GM18873 (cell line): ENCODE data around the gene PRELP.
"Not testable (repeated sequence)": the region's sequence is repeated elsewhere in the genome, so short reads cannot be mapped to it uniquely, and the experiment has no call there.

Experiments
- ATAC-seq: cut with Tn5 transposase; IDR thresholded peaks from one replicate; pipeline ENCODE4 v1.9.1; 2021; ENCODE audit warnings: mild to moderate bottlenecking, moderate library complexity, moderate number of reproducible peaks; ENCODE audit not compliant: unreplicated experiment, low FRiP score

Gene PRELP

DNA sequence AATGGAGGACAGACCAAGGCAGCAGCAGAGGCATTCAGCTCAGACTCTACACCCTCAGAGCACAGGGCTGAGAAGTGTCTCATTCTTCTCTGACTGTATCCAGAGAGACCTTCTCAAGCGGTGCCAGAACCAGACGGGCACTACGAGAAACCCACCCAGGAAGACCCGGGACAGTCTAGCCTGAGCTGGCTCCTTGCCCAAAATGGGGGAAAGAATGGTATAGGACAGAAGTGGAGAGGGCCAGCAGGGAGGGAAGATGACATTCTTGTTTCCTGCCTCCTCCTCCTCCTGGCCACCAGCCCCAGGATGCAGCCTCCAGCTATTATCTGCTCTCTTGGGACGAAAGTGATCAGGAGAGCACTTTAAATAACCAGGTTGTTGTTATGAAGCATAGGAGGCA is 22.6 kb upstream of the PRELP start:
- no peak for ATAC-seq

DNA sequence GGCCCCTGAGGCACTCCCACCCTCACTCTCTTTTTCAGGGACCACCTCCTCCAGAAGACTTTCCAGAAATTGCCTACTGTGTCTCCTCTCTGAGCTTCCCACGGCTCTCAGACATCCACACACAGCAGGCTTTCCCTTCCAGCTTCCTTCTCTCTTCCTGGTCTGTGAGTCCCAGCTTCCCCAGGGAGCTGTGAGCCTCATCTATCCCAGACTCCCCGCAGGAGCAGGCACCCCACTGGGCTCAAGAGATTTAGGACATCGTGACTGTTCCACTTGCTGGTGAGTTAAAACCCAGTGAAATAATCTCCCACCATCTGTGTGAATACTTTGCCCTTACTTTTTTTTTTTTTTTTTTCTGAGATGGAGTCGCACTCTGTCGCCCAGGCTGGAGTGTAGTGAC is 22.0 kb upstream of the PRELP start:
- no peak for ATAC-seq

DNA sequence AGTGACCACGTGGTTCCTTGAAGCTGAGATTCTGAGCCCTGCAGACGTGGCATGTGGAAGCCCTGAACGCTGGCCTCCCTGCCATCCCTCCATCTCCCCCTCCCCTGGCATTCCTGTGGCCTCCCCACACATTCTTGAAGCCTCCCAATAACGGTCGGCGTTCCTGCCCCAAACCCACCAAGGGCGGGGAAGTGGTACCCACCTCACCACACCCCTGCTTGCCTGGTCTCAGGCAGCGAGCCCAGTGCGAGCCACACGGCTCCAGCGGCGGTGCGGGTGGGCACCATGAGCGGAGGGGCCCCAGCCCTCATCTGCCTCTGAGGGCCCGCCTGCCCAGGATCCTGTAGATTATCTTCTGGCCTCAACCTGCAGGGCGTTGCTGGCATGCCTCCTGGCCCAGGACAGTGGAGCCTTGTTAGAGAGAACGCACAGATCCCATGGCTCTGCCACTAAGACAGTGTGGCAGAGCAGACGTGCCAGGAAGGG is 20.6 kb upstream of the PRELP start:
- ATAC-seq: no peak

DNA sequence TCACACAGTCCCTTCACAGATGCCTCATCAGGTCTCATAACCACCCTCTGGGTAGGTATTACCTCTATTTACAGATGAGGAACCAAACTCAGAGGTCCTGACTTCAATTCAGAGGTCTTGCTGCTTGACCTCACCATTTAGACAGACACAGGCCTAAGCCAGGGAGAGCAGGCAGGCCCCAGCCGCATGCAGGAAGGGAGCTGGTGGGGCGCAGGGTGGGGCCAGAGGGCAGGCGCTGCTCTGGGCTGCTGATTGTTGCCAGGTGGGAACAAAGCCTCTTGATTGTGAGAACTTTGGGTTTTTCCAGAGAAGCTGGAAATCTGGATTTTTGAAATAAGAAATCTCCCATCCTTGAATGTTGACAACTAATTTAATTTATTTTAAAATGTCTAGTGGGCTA is 19.9 kb upstream of the PRELP start:
- ATAC-seq: no peak

GRCh38 chr1:203456577-203456976 is 19.0 kb upstream of the PRELP start:
- no peak for ATAC-seq

- no peak for ATAC-seq
Observed at GRCh38 chr1:203458078-203458477, 17.5 kb upstream of the PRELP start.

DNA sequence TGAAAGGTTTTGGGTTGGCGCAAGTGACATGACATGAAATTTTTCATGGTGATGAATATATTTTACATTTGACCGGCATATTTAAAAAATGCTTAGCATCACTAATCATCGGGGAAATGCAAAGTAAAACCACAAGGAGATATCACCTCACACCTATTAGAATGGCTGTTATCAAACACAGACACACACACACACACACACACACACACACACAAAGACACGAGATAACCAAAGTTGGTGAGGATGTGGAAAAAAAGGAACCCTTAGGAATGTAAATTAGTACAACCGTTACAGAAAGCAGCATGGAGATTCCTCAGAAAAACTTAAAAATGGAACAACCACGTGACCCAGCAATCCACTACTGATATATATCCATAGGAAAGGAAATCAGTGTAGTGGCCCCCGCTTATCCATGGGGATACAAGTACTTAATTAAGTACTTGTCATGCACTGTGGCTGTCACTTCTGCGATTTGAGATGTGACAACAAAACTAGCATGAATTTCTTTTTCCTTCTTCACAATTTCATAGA is 15.9 kb upstream of the PRELP start:
- ATAC-seq: no peak

GRCh38 chr1:203461717-203462116 is 13.9 kb upstream of the PRELP start:
- ATAC-seq: no peak

- ATAC-seq: no peak
Observed at GRCh38 chr1:203462143-203462542, 13.5 kb upstream of the PRELP start.

- ATAC-seq: no peak
Observed at GRCh38 chr1:203462878-203463277, 12.7 kb upstream of the PRELP start.

GRCh38 chr1:203463469-203464062 is 12.0 kb upstream of the PRELP start:
- no peak for ATAC-seq

- ATAC-seq: no peak
Observed at GRCh38 chr1:203464226-203464625, 11.4 kb upstream of the PRELP start.

DNA sequence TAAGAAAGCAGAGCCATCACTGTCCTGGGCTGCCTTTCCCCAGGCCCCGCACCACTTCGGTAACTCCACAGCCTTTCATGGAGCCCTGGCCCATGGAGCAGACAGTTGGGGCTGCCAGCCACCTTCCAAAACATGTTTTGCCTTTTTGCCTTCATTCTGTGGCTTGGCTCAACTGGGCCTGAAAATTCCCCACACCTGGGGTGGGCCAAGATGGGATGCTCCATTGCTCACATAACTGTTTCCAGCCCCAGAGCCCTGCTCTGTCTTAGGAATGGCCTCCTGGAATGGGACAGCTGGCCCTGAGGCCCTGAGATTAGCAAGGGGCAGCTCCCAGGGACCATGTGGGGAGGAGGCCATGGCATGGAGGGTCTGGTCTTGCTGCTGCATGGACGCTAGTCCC is 10.9 kb upstream of the PRELP start:
- ATAC-seq: no peak

GRCh38 chr1:203465146-203465798 is 10.3 kb upstream of the PRELP start:
- ATAC-seq: no peak

DNA sequence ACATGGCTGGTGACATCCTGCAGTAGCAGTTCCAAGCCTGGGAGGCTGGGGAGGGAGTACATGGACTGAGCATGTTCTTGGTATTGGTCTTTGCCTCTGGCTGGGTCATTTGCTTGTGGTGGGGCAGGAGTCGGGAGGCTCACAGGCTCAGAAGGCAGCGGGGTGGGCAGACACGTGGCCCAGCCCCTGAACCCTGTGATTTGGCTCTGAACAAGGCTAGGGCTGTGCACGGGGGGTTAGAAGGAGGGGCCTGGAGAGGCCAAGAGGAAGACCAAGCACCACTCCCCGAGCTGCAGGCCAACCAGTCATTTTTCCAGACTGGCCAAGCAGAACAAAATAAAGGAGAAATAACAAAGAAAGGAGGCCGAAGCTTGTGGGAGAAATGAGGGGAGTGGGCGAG is 9.7 kb upstream of the PRELP start:
- no peak for ATAC-seq

DNA sequence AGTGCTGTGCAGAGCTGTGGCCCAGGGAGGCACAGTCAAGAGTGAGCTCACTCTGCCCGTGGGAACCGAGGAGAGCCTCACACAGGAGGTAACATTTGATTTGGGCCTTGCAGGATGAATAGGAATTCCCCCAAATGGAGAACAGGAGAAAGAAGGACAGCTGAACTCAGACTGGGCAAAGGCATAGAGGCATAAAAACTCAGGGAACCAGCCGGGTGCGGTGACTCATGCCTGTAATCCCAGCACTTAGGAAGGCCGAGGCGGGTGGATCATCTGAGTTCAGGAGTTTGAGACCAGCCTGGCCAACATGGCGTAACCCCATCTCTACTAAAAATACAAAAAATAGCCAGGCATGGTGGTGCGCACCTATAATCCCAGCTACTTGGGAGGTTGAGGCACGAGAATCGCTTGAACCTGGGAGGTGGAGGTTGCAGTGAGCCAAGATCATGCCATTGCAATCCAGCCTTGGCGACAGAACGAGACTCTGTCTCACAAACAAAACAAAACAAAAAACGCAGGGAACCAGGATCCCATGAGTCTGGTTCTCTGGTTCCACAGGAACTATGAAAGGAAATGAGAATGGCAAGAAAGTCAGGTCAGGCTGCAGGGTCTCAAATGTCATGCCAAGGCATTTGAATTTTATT is 8.6 kb upstream of the PRELP start:
- not testable (repeated sequence) for ATAC-seq

DNA sequence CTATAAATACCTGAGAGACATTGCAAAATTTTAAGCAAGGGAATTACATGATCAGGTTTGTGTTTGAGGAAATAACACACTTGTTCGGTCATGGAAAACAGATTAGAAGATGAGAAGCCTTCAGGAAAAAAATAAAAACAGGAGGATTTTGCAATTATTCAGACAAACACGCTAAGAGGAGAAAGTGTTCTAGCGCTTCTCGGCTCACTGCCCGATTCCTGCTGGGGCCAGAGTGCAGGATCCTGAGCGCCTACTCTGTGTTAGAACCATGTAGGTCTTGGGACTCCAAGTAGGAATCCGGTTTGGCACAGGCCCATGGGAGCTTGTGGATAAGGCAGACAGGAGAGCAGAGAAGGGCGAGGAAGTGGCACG is 8.1 kb upstream of the PRELP start:
- ATAC-seq: no peak

GRCh38 chr1:203468326-203468725 is 7.3 kb upstream of the PRELP start:
- no peak for ATAC-seq

GRCh38 chr1:203470240-203470639 is 5.4 kb upstream of the PRELP start:
- no peak for ATAC-seq

DNA sequence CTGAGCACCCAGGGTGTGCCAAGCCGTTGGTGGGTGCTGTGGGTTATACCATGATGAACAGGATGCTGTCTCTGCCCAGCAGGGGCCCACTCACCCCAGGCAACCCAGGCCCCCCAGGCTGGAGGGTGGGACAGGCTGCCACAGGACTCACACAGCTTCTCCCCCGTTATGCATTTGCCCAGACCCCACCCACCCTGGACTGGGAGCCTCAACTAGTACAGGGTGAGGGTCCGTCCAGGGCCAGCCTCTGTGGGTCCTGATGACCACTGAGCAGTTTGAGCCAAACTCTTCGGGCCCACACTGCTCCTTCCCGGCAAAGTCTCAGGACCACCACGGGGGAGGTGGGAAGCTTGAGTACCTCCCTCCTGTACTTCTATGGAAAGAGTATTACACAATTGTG is 3.8 kb upstream of the PRELP start:
- no peak for ATAC-seq

DNA sequence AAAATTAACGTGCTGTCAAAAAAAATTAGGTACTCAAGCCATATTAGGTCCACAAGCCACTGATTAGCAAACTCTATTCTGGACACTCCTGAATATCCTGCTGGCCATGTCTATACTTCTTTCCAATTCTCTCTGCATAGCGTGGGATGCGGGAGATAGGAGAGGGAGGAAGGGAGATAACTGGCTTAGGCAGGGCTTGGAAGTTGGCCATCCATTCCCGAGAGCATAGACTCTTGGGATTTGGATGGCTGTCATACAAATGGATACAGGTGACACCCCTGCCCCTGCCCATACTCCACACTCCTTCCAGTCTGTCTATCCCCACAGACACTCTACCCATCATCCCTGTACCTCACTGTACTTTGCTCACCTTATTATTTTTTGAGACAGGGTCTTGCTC is 2.3 kb upstream of the PRELP start:
- ATAC-seq: no peak

- no peak for ATAC-seq
Observed at GRCh38 chr1:203473781-203474305, 1.8 kb upstream of the PRELP start.
